Activated CD4-positive, alpha-beta T cell treated with anti-CD3 and anti-CD28 coated beads, Interleukin-2, amount 50 U/mL, for 24 hours (primary cell): Measurements from ENCODE around the gene FBXL19.
"Not testable (repeated sequence)": the region's sequence is repeated elsewhere in the genome, so short reads cannot be mapped to it uniquely, and the experiment has no call there.

ENCODE experiments used
- DNase-seq, 2 donors: peaks; one replicate each; pipeline ENCODE4 v3.0.0-alpha.2; 2020; ENCODE audit warnings: low read depth in 1 of 2, low spot score in 1 of 2

Gene FBXL19

GRCh38 chr16:30923554-30924075, at the start of gene FBXL19:
Gene FBXL19, plus strand, starts transcription at chr16:30923572. Its CDS starts 2,183 bp downstream, at chr16:30925755.
- no peak for DNase-seq

- DNase-seq, result no peak
Observed at GRCh38 chr16:30874244-30874820, 49.0 kb upstream of the FBXL19 start.

GRCh38 chr16:30874821-30875717, 48.3 kb upstream of the FBXL19 start:
- DNase-seq, result peak; percentile 80 to 87

- no peak for DNase-seq
Observed at GRCh38 chr16:30875871-30876801, 47.2 kb upstream of the FBXL19 start.

- DNase-seq, result no peak
Observed at GRCh38 chr16:30876867-30877266, 46.5 kb upstream of the FBXL19 start.

GRCh38 chr16:30882429-30883310, 40.7 kb upstream of the FBXL19 start:
- no peak for DNase-seq

GRCh38 chr16:30884760-30885159, 38.6 kb upstream of the FBXL19 start:
- DNase-seq, result no peak

GRCh38 chr16:30885196-30885595, 38.2 kb upstream of the FBXL19 start:
- DNase-seq, result no peak

- DNase-seq, result no peak
Observed at GRCh38 chr16:30886145-30886544, 37.2 kb upstream of the FBXL19 start.

- DNase-seq, result no peak
Observed at GRCh38 chr16:30887927-30888326, 35.4 kb upstream of the FBXL19 start.

- no peak for DNase-seq
Observed at GRCh38 chr16:30888856-30889499, 34.4 kb upstream of the FBXL19 start.

- no peak for DNase-seq
Observed at GRCh38 chr16:30889721-30890120, 33.7 kb upstream of the FBXL19 start.

- DNase-seq, result not testable (repeated sequence)
Observed at GRCh38 chr16:30891043-30891823, 32.1 kb upstream of the FBXL19 start.

GRCh38 chr16:30892670-30893416, 30.5 kb upstream of the FBXL19 start:
- DNase-seq, result no peak

- DNase-seq, result no peak
Observed at GRCh38 chr16:30893417-30893743, 30.0 kb upstream of the FBXL19 start.

- peak; percentile 55 to 71 for DNase-seq
Observed at GRCh38 chr16:30893744-30894539, 29.4 kb upstream of the FBXL19 start, which contains the start of gene BCL7C. Gene BCL7C, minus strand, starts transcription at chr16:30894077. Its CDS starts 133 bp downstream, at chr16:30893944.
